CD4-positive, CD25-positive, alpha-beta regulatory T cell (primary cell): Measurements from ENCODE around the gene PAPOLA. TPM values are rescaled to one million over a fixed set of nuclear protein-coding genes. Genes with fewer than 3 reads are reported as not detected.
"Not testable (repeated sequence)": the region's sequence is repeated elsewhere in the genome, so short reads cannot be mapped to it uniquely, and the experiment has no call there.

ENCODE experiments used
- ATAC-seq, 2 donors: fragments of 150-1000 bp; cut with Tn5 transposase; one replicate each; pipeline ENCODE4 v1.10.0; 2021; ENCODE audit warnings: low read depth in 2 of 2, moderate number of reproducible peaks in 2 of 2, moderate library complexity in 1 of 2
- DNase-seq, 3 donors: peaks; one replicate each; pipeline versions ENCODE4 v3.0.0 to v3.0.0-alpha.2; 2012 to 2022; ENCODE audit warnings: mixed read lengths in 1 of 3
- H3K27ac ChIP-seq: one replicate; pipeline ENCODE4 v1.7.0; 2013; ENCODE audit warnings: mild to moderate bottlenecking, low read length; ENCODE audit not compliant: insufficient read depth, poor library complexity, severe bottlenecking
- H3K27me3 ChIP-seq: one replicate; pipeline ENCODE4 v1.7.0; 2013; ENCODE audit warnings: low read length; ENCODE audit not compliant: control insufficient read depth, insufficient read depth
- H3K36me3 ChIP-seq: one replicate; pipeline ENCODE4 v1.7.0; 2013; ENCODE audit warnings: mild to moderate bottlenecking, low read length, moderate library complexity; ENCODE audit not compliant: control insufficient read depth, insufficient read depth
- H3K4me1 ChIP-seq: 2 replicates; pipeline ENCODE4 v1.7.0; 2013; ENCODE audit warnings: mild to moderate bottlenecking, low read length; ENCODE audit not compliant: insufficient read depth, control insufficient read depth, poor library complexity, severe bottlenecking
- H3K4me3 ChIP-seq: one replicate; pipeline ENCODE4 v1.7.0; 2013; ENCODE audit warnings: low read depth, mild to moderate bottlenecking, low read length, moderate library complexity
- H3K9me3 ChIP-seq, 2 experiments: 1 replicate in 1 of 2; 2 replicates in 1 of 2; pipeline ENCODE4 v1.7.0; 2013; ENCODE audit warnings: low read length in 2 of 2, mild to moderate bottlenecking in 1 of 2, moderate library complexity in 1 of 2; ENCODE audit not compliant: control insufficient read depth in 2 of 2
- H3K27ac Mint-ChIP-seq, 3 donors: one replicate each; pipeline ENCODE4 v1.8.0; 2020 to 2022; ENCODE audit warnings: mild to moderate bottlenecking in 3 of 3, mixed read lengths in 3 of 3, moderate library complexity in 2 of 3
- H3K27me3 Mint-ChIP-seq: one replicate; pipeline ENCODE4 v1.8.0; 2022; ENCODE audit warnings: mild to moderate bottlenecking, mixed read lengths
- H3K36me3 Mint-ChIP-seq: one replicate; pipeline ENCODE4 v1.8.0; 2020; ENCODE audit warnings: mixed read lengths
- H3K4me1 Mint-ChIP-seq, 4 donors: one replicate each; pipeline ENCODE4 v1.8.0; 2020 to 2022; ENCODE audit warnings: mixed read lengths in 4 of 4, mild to moderate bottlenecking in 1 of 4
- H3K4me3 Mint-ChIP-seq, 4 donors: one replicate each; pipeline ENCODE4 v1.8.0; 2020 to 2022; ENCODE audit warnings: mild to moderate bottlenecking in 4 of 4, mixed read lengths in 4 of 4, moderate library complexity in 3 of 4
- H3K9me3 Mint-ChIP-seq, 7 donors: one replicate each; pipeline ENCODE4 v1.8.0; 2020 to 2022; ENCODE audit warnings: mixed read lengths in 7 of 7, mild to moderate bottlenecking in 3 of 7, moderate library complexity in 2 of 7
- polyA plus RNA-seq, 4 donors: library from polyadenylated mRNA; unstranded; fragments of 300-500 nt; fragmentation: Illumina TruSeq; gene quantifications; one replicate each; pipeline ENCODE4 v1.2.3, GENCODE V29; 2021
- total RNA-seq: library from RNA; stranded (reverse); gene quantifications from one replicate; pipeline ENCODE4 v1.2.3, GENCODE V29; 2022

Gene PAPOLA
- total and polyA plus RNA-seq, 5 donors from 2014 or later: 57.9 to 189 (median 60.1) TPM

DNA sequence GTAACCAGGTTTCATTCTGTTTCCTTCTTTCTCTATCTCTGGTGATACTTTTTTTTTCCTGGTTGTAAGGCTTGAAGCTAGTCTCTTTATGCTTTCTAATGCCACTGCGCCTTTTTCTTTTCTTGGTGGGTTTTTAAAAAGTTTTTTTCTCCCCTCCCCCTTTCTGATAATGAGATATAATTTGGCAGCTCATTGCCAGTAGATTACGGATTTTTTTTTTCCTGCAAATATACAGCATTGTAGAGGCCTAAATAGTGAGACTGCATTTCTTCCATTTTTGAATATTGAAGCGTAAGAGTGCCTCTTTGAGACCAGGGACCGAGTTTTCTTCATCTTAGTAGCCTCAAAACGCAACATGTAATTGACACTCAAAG is 1.1 kb downstream of the PAPOLA start:
- Histone ChIP-seq H3K9me3 (no peaks in the 10 kb centered on the region), H3K36me3 (peaks cover 2% of the 10 kb centered on the region), H3K4me3 (peak overlapping the region; percentile 82), H3K27ac (peak overlapping the region; percentile 95), H3K27me3 (no peaks in the 10 kb centered on the region), H3K4me1 (peaks cover 53% of the 10 kb centered on the region)
- DNase-seq (no peak), ATAC-seq (no peak)
- Mint-ChIP-seq H3K27ac (peak overlapping the region; percentile 66 to 98 (median 97)), H3K27me3 (peaks cover 4% of the 10 kb centered on the region), H3K4me3 (peak overlapping the region; percentile 95 to 98 (median 98)), H3K4me1 (peaks cover 34 to 59% (median 45%) of the 10 kb centered on the region in 4 donors), H3K9me3 (no peaks in the 10 kb centered on the region), H3K36me3 (no peaks in the 10 kb centered on the region)

DNA sequence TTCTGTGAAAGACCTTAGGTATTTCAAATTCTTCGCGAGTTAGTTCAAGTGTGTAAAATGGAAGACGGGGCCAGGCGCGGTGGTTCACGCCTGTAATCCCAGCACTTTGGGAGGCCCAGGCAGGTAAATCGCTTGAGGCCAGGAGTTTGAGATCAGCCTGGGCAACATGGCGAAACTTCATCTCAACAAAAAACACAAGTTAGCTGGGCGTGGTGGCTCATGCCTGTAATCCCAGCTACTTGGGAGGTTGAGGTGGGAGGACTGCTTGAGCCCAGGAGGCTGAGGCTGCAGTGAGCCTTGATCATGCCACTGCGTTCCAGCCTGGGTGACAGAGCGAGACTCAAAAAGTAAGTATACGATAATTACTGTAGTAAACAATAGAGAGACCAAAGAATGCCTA is 2.2 kb downstream of the PAPOLA start:
- H3K27me3 Mint-ChIP-seq, H3K27me3 ChIP-seq, H3K9me3 Mint-ChIP-seq, H3K27ac ChIP-seq, H3K9me3 ChIP-seq, H3K36me3 Mint-ChIP-seq, DNase-seq, H3K36me3 ChIP-seq, ATAC-seq: not testable (repeated sequence)
- H3K4me3 Mint-ChIP-seq: peak overlapping the region; percentile 95 to 98 (median 98)
- H3K4me1 Mint-ChIP-seq: peaks cover 44 to 69% (median 53%) of the 10 kb centered on the region in 4 donors
- Histone ChIP-seq H3K4me1 (peaks cover 62% of the 10 kb centered on the region), H3K4me3 (peak overlapping the region; percentile 82)
- peak overlapping the region; percentile 85 to 98 (median 97) for H3K27ac Mint-ChIP-seq

DNA sequence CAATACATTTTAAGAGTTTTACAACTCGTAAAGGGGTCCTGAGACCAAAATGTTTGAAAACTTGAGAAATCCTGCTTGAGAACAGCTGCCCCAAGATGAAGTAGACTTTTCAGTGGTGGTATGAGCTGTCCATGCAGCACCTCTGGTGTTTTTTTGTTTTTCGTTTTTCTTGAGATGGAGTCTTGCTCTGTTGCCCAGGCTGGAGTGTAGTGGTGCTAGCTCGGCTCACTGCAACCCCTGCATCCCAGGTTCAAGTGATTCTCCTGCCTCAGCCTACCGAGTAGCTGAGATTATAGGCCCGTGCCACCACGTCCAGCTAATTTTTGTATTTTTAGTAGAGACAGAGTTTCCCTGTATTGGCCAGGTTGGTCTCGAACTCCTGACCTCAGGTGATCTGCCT is 5.5 kb downstream of the PAPOLA start:
- Histone ChIP-seq H3K36me3 (peaks cover 2% of the 10 kb centered on the region), H3K9me3 (no peaks in the 10 kb centered on the region), H3K4me1 (peaks cover 77% of the 10 kb centered on the region), H3K4me3 (no peak overlapping the region), H3K27me3 (no peaks in the 10 kb centered on the region), H3K27ac (peak overlapping the region; percentile 8)
- no peak for DNase-seq
- no peaks in the 10 kb centered on the region for H3K36me3 Mint-ChIP-seq
- ATAC-seq: no peak
- H3K4me3 Mint-ChIP-seq: peak overlapping the region in 3 of 4 donors; percentile 16 to 55 (median 31)
- H3K27me3 Mint-ChIP-seq: no peaks in the 10 kb centered on the region
- no peaks in the 10 kb centered on the region for H3K9me3 Mint-ChIP-seq
- H3K4me1 Mint-ChIP-seq: peaks cover 65 to 87% (median 80%) of the 10 kb centered on the region in 4 donors
- peak overlapping the region in 1 of 3 donors; percentile 71 for H3K27ac Mint-ChIP-seq

DNA sequence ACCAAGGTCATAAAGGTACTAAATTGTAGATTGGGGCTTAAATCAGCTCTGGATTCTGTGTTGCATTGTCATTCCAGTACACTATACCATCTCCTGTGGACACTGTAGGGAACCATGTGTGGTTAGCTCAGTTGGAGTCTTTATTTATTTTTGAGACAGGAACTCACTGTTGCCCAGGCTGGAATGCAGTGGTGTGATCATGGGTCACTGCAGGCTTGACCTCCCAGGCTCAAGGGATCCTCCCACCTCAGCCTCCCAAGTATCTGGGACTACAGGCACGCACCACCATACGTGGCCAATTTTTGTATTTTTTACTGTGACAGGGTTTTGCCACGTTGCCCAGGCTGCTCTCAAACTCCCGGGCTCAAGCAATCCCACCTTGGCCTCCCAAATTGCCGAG is 6.7 kb downstream of the PAPOLA start:
- peak overlapping the region; percentile 26 to 76 (median 71) for H3K27ac Mint-ChIP-seq
- no peaks in the 10 kb centered on the region for H3K9me3 ChIP-seq
- peak overlapping the region in 3 of 4 donors; percentile 29 to 62 (median 55) for H3K4me3 Mint-ChIP-seq
- no peaks in the 10 kb centered on the region for H3K27me3 Mint-ChIP-seq
- H3K27me3 ChIP-seq: no peaks in the 10 kb centered on the region
- H3K4me3 ChIP-seq: peak overlapping the region; percentile 30
- H3K36me3 Mint-ChIP-seq: no peaks in the 10 kb centered on the region
- H3K27ac ChIP-seq: no peak overlapping the region
- DNase-seq (no peak), ATAC-seq (no peak)
- peaks cover 66 to 92% (median 82%) of the 10 kb centered on the region in 4 donors for H3K4me1 Mint-ChIP-seq
- peaks cover 2% of the 10 kb centered on the region for H3K36me3 ChIP-seq
- no peaks in the 10 kb centered on the region for H3K9me3 Mint-ChIP-seq
- peaks cover 78% of the 10 kb centered on the region for H3K4me1 ChIP-seq

DNA sequence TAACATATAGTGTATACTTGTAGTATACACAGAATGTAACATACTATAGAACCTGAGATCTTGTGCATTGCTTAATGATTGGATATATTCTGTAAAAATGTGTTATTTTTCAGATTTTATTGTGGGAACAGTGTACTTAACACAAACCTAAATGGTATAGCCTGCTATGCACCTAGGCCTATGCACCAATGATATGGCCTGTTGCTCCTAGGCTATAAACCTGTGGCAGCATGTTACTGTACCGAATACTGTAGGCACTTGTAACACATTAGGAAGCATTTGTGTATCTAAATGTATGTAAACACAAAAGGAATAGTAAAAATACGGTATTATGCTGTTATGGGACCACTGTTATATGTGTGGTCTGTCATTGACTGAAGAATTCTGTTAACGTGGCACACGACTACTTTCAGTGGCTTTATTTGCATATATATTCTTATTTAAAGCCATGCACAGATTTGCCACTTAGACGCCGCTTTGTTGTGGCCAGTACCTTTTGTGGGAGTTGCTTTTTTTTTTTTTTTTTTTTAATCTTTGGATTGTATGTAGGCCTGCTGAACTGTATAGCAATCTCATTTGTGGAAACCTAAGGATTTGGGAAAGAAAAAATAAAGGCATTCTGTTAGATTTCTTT is 7.4 kb downstream of the PAPOLA start:
- no peak for DNase-seq
- Mint-ChIP-seq H3K9me3 (no peaks in the 10 kb centered on the region), H3K36me3 (no peaks in the 10 kb centered on the region), H3K4me1 (peaks cover 66 to 92% (median 80%) of the 10 kb centered on the region in 4 donors), H3K27ac (no peak overlapping the region), H3K27me3 (no peaks in the 10 kb centered on the region), H3K4me3 (peak overlapping the region; percentile 50 to 84 (median 61))
- Histone ChIP-seq H3K4me3 (peak overlapping the region; percentile 64), H3K36me3 (peaks cover 2% of the 10 kb centered on the region), H3K27me3 (no peaks in the 10 kb centered on the region), H3K4me1 (peaks cover 78% of the 10 kb centered on the region), H3K9me3 (no peaks in the 10 kb centered on the region), H3K27ac (no peak overlapping the region)
- ATAC-seq: no peak

DNA sequence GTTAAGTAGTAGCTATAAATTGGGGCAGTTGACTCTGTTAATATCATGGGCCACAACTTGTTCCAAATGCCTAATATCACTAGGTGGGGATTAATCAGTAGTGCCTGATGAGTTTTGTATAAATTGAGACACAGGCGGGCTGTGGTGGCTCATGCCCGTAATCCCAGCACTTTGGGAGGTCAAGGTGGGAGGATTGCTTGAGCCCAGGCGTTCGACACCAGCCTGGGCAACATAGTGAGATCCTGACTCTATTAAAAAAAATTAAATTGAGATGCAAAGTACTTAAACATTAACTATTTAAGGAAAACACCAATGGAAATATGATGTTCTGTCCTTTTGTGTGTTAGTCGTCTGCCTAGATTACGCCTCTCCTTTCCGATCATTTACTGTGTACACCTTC is 9.0 kb downstream of the PAPOLA start:
- H3K4me1 Mint-ChIP-seq: peaks cover 64 to 90% (median 79%) of the 10 kb centered on the region in 4 donors
- Histone ChIP-seq H3K36me3 (no peaks in the 10 kb centered on the region), H3K4me3 (peak overlapping the region; percentile 12), H3K27ac (no peak overlapping the region), H3K27me3 (no peaks in the 10 kb centered on the region), H3K9me3 (no peaks in the 10 kb centered on the region), H3K4me1 (peaks cover 70% of the 10 kb centered on the region)
- no peaks in the 10 kb centered on the region for H3K27me3 Mint-ChIP-seq
- H3K4me3 Mint-ChIP-seq: peak overlapping the region; percentile 13 to 68 (median 60)
- DNase-seq: no peak
- peak overlapping the region in 1 of 3 donors; percentile 0 for H3K27ac Mint-ChIP-seq
- no peaks in the 10 kb centered on the region for H3K36me3 Mint-ChIP-seq
- no peak for ATAC-seq
- H3K9me3 Mint-ChIP-seq: no peaks in the 10 kb centered on the region

DNA sequence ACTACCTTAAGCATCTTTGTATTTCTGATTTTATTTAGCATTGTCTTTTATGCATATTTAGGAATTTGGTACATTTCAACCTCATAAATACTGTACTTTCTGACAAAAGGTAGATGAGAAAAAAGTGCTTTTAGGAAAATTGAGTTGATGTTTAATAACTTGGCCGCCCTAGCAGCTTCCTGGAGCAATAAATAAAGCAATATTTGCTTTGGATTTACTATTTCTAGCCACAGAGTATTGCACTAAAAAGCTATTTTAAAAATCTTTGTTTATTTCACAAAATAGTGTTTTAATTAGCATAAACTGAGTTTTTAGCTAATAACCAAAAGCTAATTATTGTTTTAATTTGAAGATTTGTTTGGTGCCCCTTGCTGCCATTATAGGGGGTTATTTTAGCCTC is 9.5 kb downstream of the PAPOLA start:
- peak overlapping the region; percentile 7 for H3K4me3 ChIP-seq
- no peaks in the 10 kb centered on the region for H3K9me3 ChIP-seq
- H3K4me3 Mint-ChIP-seq: peak overlapping the region in 2 of 4 donors; percentile 21 to 61
- H3K9me3 Mint-ChIP-seq: no peaks in the 10 kb centered on the region
- peaks cover 68% of the 10 kb centered on the region for H3K4me1 ChIP-seq
- H3K4me1 Mint-ChIP-seq: peaks cover 66 to 90% (median 78%) of the 10 kb centered on the region in 4 donors
- H3K27ac Mint-ChIP-seq: peak overlapping the region in 1 of 3 donors; percentile 0
- DNase-seq: no peak
- H3K27me3 Mint-ChIP-seq: no peaks in the 10 kb centered on the region
- H3K36me3 ChIP-seq: no peaks in the 10 kb centered on the region
- no peak overlapping the region for H3K27ac ChIP-seq
- H3K27me3 ChIP-seq: no peaks in the 10 kb centered on the region
- no peak for ATAC-seq
- no peaks in the 10 kb centered on the region for H3K36me3 Mint-ChIP-seq

DNA sequence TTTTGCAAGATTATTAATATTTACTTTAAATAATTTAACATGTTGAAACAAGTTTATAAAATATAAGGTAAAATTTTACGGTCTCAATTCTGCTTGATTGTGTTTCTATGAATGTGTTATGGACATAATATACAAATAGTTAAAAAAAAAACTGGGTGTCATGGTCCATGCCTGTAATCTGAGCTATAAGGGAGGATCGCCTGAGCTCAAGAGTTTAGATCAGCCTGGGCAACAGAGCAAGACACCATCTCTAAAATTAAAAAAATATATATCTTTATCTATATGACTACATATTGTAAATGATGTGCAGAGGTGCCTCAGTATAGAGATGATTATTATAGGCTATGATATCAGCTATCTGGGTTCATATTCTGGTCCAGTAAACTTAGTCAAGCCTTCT is 9.9 kb downstream of the PAPOLA start:
- no peaks in the 10 kb centered on the region for H3K36me3 ChIP-seq
- DNase-seq (no peak), ATAC-seq (no peak)
- H3K9me3 ChIP-seq: no peaks in the 10 kb centered on the region
- H3K4me1 ChIP-seq: peaks cover 70% of the 10 kb centered on the region
- no peaks in the 10 kb centered on the region for H3K27me3 Mint-ChIP-seq
- H3K27ac Mint-ChIP-seq: peak overlapping the region in 1 of 3 donors; percentile 36
- peak overlapping the region; percentile 61 for H3K4me3 ChIP-seq
- H3K27me3 ChIP-seq: no peaks in the 10 kb centered on the region
- H3K27ac ChIP-seq: no peak overlapping the region
- H3K9me3 Mint-ChIP-seq: no peaks in the 10 kb centered on the region
- peaks cover 71 to 91% (median 80%) of the 10 kb centered on the region in 4 donors for H3K4me1 Mint-ChIP-seq
- no peaks in the 10 kb centered on the region for H3K36me3 Mint-ChIP-seq
- peak overlapping the region in 3 of 4 donors; percentile 29 to 68 (median 55) for H3K4me3 Mint-ChIP-seq
